ENCODE results near the gene DCUN1D2.

DNA sequence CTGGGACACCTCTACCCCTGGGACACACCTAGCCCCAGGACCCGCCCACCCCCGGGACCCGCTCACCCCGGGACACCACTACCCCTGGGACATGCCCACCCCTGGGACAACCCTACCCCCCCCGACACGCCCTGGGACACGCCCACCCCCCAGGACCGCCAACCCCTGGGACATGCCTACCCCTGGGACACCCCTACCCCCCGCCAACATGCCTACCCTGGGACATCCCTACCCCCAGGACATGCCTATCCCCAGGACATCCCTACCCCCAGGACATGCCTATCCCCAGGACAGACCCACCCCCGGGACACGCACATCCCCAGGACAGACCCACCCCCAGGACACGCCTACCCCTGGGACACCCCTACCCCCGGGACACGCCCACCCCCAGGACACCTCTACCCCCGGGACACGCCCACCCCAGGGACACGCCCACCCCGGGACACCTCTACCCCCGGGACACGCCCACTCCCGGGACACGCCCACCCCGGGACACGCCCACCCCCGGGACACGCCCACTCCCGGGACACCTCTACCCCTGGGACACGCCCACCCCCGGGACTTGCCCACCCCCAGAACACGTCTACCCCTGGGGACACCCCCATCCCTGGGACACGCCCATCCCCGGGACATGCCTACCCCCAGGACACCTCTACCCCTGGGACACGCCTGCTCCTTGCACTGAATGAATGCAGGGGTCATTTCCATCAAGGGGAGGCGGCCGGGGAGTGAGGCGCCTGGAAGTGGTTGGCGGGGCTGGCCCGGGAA, 69.5 kb downstream of the DCUN1D2 start:
- TF ChIP-seq, protein P1, sequence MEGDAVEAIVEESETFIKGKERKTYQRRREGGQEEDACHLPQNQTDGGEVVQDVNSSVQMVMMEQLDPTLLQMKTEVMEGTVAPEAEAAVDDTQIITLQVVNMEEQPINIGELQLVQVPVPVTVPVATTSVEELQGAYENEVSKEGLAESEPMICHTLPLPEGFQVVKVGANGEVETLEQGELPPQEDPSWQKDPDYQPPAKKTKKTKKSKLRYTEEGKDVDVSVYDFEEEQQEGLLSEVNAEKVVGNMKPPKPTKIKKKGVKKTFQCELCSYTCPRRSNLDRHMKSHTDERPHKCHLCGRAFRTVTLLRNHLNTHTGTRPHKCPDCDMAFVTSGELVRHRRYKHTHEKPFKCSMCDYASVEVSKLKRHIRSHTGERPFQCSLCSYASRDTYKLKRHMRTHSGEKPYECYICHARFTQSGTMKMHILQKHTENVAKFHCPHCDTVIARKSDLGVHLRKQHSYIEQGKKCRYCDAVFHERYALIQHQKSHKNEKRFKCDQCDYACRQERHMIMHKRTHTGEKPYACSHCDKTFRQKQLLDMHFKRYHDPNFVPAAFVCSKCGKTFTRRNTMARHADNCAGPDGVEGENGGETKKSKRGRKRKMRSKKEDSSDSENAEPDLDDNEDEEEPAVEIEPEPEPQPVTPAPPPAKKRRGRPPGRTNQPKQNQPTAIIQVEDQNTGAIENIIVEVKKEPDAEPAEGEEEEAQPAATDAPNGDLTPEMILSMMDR (IDR thresholded peaks at IDR 0.05 in 8 of 11, conservative IDR thresholded peaks at IDR 0.05 in 3 of 11) = no peak
- TF ChIP-seq POLR2AphosphoS5 (IDR thresholded peaks at IDR 0.05) = no peak

Data from spleen (tissue), 7 donors.